Prostate gland (tissue), 2 donors: ENCODE results near the gene PEMT. TPM values are rescaled to one million over a fixed set of nuclear protein-coding genes. Genes with fewer than 3 reads are reported as not detected.

Experiments
- DNase-seq: peaks from one replicate; pipeline ENCODE4 v3.0.0-alpha.2; 2019; ENCODE audit warnings: low spot score
- H3K27ac ChIP-seq, 2 donors: fragments of 200-600 bp; sonication (generic); 2 replicates each; pipeline ENCODE4 v1.5.1; 2017 to 2019
- H3K27me3 ChIP-seq: fragments of 200-600 bp; sonication (generic); replicated peaks from 2 replicates; pipeline ENCODE4 v1.5.1; 2019; ENCODE audit not compliant: insufficient read depth
- H3K36me3 ChIP-seq, 2 donors: fragments of 200-600 bp; sonication (generic); 1 replicate in 1 of 2; 2 replicates in 1 of 2; pipeline versions ENCODE4 v1.5.1 to v1.8.1; 2017 to 2019
- H3K4me1 ChIP-seq: fragments of 200-600 bp; sonication (generic); replicated peaks from 2 replicates; pipeline ENCODE4 v1.5.1; 2019
- H3K4me3 ChIP-seq, 2 donors: fragments of 200-600 bp; sonication (generic); 2 replicates each; pipeline ENCODE4 v1.5.1; 2017 to 2019
- H3K9me3 ChIP-seq: fragments of 200-600 bp; sonication (generic); 2 replicates; pipeline ENCODE4 v1.5.1; 2017
- POLR2A ChIP-seq: fragments of 450-650 bp; IDR thresholded peaks from one replicate; pipeline ENCODE4 v1.6.1; 2016; ENCODE audit warnings: antibody characterized with exemption, mild to moderate bottlenecking
- POLR2AphosphoS5 ChIP-seq: sonication (generic); formaldehyde crosslinking; IDR thresholded peaks from one replicate; pipeline ENCODE4 v1.6.1; 2017; ENCODE audit warnings: antibody characterized with exemption
- WGBS: methylation state at CpG from one replicate; pipeline ENCODE4 v1.1.5; 2018; 5-methylcytosine and 5-hydroxymethylcytosine counted together
- intact Hi-C: fragments of 100-400 bp; cut with DNase I; formaldehyde crosslinking; loops from one replicate; pipeline ENCODE4 v1.14.2; 2022
- total RNA-seq, 2 donors: library from RNA; depleted of rRNA; stranded (reverse); fragments of >200 nt; gene quantifications; one replicate each; pipeline ENCODE4 v1.1.0, GENCODE V29; 2016
- TF ChIP-seq, protein P1 (sequence below), 4 experiments: fragments of 200-600 bp in 2 of 4; fragments of 450-650 bp in 2 of 4; sonication (generic) in 2 of 4; IDR thresholded peaks; 1 replicate in 3 of 4; 2 replicates in 1 of 4; pipeline ENCODE4 v1.5.1; 2016 to 2019; ENCODE audit warnings: antibody characterized with exemption in 4 of 4, mild to moderate bottlenecking in 2 of 4, moderate library complexity in 2 of 4

PEMT gene
- total RNA-seq, 2 donors from 2014 or later = 67.0 to 145 TPM

DNA sequence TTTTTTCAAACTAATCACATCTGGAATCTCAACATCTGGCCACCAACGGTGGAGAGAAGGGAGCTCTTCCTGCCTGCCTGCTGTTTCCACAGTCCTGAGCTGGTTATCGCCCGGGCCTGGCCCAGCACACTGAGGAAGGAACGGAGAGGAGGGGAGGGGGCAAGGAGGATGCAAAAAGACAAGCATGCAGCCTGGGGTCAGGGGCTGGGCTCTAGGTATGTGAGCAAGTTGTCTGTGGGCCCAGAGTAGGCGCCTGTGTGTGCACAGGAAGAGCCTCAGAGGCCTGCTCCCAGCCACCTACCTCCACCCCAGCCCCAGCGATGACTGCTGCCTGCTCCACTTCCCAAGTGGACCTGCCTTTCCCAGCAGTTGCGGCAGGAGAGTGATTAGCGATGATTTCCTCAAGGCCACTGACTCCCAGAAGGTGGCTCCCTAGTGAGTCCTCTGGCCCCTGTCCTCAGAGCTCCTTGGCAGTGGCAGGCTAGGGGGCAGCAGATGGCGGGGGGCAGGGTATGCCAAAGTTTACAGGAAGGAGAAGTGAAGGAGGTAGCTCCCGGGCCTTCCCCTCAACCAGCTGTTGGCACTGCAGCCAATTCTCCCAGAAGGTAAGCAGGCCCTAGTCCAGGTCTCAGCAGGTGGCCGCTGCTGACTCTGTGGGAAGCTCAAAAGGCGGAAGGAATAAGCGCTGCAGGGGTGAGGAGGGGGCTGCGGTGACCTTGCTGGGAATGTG lies 68.3 kb downstream of the PEMT start:
- no peaks in the 10 kb centered on the region for H3K36me3 ChIP-seq
- intact Hi-C loops = no loop called here
- TF ChIP-seq, protein P1, sequence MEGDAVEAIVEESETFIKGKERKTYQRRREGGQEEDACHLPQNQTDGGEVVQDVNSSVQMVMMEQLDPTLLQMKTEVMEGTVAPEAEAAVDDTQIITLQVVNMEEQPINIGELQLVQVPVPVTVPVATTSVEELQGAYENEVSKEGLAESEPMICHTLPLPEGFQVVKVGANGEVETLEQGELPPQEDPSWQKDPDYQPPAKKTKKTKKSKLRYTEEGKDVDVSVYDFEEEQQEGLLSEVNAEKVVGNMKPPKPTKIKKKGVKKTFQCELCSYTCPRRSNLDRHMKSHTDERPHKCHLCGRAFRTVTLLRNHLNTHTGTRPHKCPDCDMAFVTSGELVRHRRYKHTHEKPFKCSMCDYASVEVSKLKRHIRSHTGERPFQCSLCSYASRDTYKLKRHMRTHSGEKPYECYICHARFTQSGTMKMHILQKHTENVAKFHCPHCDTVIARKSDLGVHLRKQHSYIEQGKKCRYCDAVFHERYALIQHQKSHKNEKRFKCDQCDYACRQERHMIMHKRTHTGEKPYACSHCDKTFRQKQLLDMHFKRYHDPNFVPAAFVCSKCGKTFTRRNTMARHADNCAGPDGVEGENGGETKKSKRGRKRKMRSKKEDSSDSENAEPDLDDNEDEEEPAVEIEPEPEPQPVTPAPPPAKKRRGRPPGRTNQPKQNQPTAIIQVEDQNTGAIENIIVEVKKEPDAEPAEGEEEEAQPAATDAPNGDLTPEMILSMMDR (IDR thresholded peaks at IDR 0.05) = no peak
- TF ChIP-seq POLR2A (no peak), POLR2AphosphoS5 (no peak)
- H3K27me3 ChIP-seq = no peaks in the 10 kb centered on the region
- peaks cover 8% of the 10 kb centered on the region for H3K4me1 ChIP-seq
- H3K4me3 ChIP-seq = no peak overlapping the region
- no peak for DNase-seq
- H3K9me3 ChIP-seq = no peaks in the 10 kb centered on the region
- WGBS = 57% methylated on average over 14 of the region's 14 CpGs
- H3K27ac ChIP-seq = no peak overlapping the region

DNA sequence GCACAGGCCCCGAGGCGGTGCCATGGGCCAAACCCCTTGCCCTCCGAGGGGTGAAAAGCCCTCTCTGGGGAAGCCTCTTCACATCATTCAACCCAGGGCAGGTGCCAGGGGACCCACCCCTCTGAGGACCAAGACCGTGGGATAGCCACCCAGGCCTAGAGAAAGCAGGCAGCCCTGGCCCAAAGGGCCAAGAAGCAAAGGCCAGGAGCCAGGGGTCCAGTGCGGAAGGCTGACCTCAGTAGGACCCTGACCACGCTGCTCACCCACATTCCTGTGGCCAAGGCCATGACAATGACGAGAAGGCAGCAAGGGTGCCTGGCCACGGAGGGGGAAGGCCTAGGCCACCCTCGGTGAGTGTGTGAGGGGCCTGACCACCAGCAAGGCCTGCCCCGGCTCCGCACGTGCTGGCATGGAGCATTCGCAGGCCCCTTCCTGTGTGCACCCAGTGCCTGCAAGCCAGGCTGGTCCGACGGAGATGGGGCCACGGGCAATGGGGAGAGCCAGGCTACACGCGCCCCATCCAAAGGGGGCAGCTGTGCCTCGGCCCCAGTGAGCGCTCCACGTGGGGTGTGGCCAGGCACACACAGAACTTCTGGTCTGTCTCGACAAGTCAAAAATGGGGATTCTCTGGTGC lies 70.8 kb downstream of the PEMT start:
- TF ChIP-seq POLR2A = no peak
- TF ChIP-seq, protein P1 (IDR thresholded peaks at IDR 0.05) = no peak
- TF ChIP-seq POLR2AphosphoS5 = no peak
- DNase-seq = no peak
- Histone ChIP-seq H3K9me3 (no peaks in the 10 kb centered on the region), H3K36me3 (no peaks in the 10 kb centered on the region), H3K4me3 (no peak overlapping the region), H3K4me1 (no peaks in the 10 kb centered on the region), H3K27me3 (no peaks in the 10 kb centered on the region), H3K27ac (no peak overlapping the region)
- WGBS = 87% methylated on average over 21 of the region's 22 CpGs
- intact Hi-C loops = no loop called here

DNA sequence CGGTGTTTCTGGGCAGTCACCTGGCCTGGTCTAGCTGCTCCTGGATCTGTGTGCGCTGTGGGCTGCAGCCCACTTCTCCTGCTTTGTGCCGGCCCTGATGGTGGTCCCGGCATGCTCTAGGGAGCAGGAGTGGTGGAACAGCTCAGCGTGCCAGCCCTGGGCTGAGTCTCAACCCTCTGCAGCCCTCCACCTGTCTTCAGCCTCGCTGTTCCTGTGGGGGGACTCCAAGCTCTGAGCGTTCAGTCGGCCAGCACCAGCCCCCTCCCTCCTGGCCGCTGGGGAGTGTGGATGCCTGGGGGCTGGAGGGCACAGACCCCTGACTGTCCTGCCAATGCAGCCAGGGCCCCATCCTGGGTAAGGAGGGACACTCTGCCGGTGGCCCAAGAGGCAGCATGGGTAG lies 71.6 kb downstream of the PEMT start:
- H3K27me3 ChIP-seq = no peaks in the 10 kb centered on the region
- no peak overlapping the region for H3K4me3 ChIP-seq
- 89% methylated on average over 10 of the region's 10 CpGs for WGBS
- H3K4me1 ChIP-seq = no peaks in the 10 kb centered on the region
- TF ChIP-seq POLR2A = no peak
- TF ChIP-seq, protein P1 (IDR thresholded peaks at IDR 0.05) = no peak
- no peak for TF ChIP-seq POLR2AphosphoS5
- no peaks in the 10 kb centered on the region for H3K9me3 ChIP-seq
- H3K36me3 ChIP-seq = no peaks in the 10 kb centered on the region
- no peak overlapping the region for H3K27ac ChIP-seq
- no peak for DNase-seq
- intact Hi-C loops = no loop called here

DNA sequence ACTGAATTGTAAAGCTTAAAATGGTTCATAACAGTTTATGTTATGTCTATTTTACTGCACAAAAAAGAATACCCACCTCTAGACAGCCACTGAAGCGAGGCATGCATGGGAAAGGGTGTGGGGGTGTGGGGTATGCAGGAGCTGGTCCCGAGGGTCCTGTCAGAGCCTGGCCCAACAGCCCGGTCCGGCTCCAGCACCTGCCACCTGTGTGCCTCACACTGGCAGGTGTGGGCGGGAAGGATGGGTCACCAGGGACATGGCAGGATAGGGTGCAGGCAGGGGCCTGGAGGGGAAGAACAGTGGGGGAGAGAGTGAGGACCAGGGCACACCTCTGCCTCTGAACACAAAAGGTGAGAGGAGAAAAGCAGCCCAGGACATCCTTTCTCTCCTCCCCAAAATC lies 72.6 kb downstream of the PEMT start:
- Histone ChIP-seq H3K9me3 (no peaks in the 10 kb centered on the region), H3K27me3 (no peaks in the 10 kb centered on the region), H3K36me3 (no peaks in the 10 kb centered on the region), H3K4me1 (no peaks in the 10 kb centered on the region), H3K27ac (no peak overlapping the region), H3K4me3 (no peak overlapping the region)
- 86% methylated on average over 5 of the region's 5 CpGs for WGBS
- TF ChIP-seq, protein P1 (IDR thresholded peaks at IDR 0.05) = no peak
- no peak for TF ChIP-seq POLR2A
- TF ChIP-seq POLR2AphosphoS5 = no peak
- intact Hi-C loops = no loop called here
- no peak for DNase-seq

DNA sequence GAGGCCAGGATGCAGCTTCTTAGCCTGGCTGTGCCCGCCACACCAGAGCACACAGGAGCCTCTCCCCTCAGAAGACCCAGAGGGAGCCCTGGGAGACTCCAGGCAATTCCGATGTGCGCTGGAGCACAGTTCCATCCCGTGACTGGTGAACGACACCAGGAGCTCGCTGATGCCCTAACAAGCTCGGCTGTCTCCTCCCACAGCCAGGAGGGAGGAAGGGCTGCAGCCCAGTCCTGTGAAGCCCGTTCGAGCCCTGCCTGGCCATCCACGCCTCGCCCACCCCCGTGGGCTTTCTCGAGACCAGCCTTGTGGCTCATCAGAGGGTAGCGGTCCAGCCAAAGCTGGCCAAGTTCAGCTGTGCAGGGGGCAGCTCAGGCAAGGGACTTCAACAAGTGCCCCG lies 73.5 kb downstream of the PEMT start:
- TF ChIP-seq POLR2A = no peak
- no peak for TF ChIP-seq POLR2AphosphoS5
- TF ChIP-seq, protein P1 (IDR thresholded peaks at IDR 0.05) = no peak
- H3K9me3 ChIP-seq = no peaks in the 10 kb centered on the region
- H3K4me1 ChIP-seq = no peaks in the 10 kb centered on the region
- no peak for DNase-seq
- H3K4me3 ChIP-seq = no peak overlapping the region
- intact Hi-C loops = no loop called here
- WGBS = 93% methylated on average over 11 of the region's 15 CpGs
- H3K36me3 ChIP-seq = no peaks in the 10 kb centered on the region
- H3K27me3 ChIP-seq = no peaks in the 10 kb centered on the region
- no peak overlapping the region for H3K27ac ChIP-seq
